ENCODE data around the gene WBP1L. TPM values are rescaled to one million over a fixed set of nuclear protein-coding genes. Genes with fewer than 3 reads are reported as not detected.

The WBP1L gene
- polyA plus RNA-seq, 1 experiment: 27.6 TPM

- DNase-seq (ENCODE audit: low read depth, low spot score): no peak
- no peak overlapping the region for H3K27ac ChIP-seq (ENCODE audit: low read depth, low read length)
- no peaks in the 10 kb centered on the region for H3K9me3 ChIP-seq (ENCODE audit: control insufficient read depth, insufficient read depth, low read length)
- no peak overlapping the region for H3K4me3 ChIP-seq (ENCODE audit: low read depth, low read length)
- TF ChIP-seq CTCF (IDR thresholded peaks at IDR 0.05; ENCODE audit: low read depth, low read length): no peak
- CTCF ChIA-PET: interaction anchor here (0.7 kb wide), 1 partner anchor 295 kb away, joined by 4 read pairs; no protein-coding TSS in a partner anchor
- no peaks in the 10 kb centered on the region for H3K27me3 ChIP-seq (ENCODE audit: control insufficient read depth, insufficient read depth, low read length)
- POLR2A ChIA-PET: no interaction called here
These were observed 15.9 kb downstream of the WBP1L start for GRCh38 chr10:102759497-102760210.

- no peak for DNase-seq (ENCODE audit: low read depth, low spot score)
- no peak for TF ChIP-seq CTCF (IDR thresholded peaks at IDR 0.05; ENCODE audit: low read depth, low read length)
- no peaks in the 10 kb centered on the region for H3K27me3 ChIP-seq (ENCODE audit: control insufficient read depth, insufficient read depth, low read length)
- H3K4me3 ChIP-seq (ENCODE audit: low read depth, low read length): no peak overlapping the region
- H3K27ac ChIP-seq (ENCODE audit: low read depth, low read length): no peak overlapping the region
- CTCF ChIA-PET: interaction anchor here (0.7 to 3.1 kb wide), 2 partner anchors 8 to 9 kb away, joined by 4 to 27 read pairs; no protein-coding TSS in a partner anchor
- H3K9me3 ChIP-seq (ENCODE audit: control insufficient read depth, insufficient read depth, low read length): no peaks in the 10 kb centered on the region
- POLR2A ChIA-PET: no interaction called here
These were observed 18.2 kb downstream of the WBP1L start for GRCh38 chr10:102761981-102762380.

GRCh38 chr10:102762401-102763015 is 18.8 kb downstream of the WBP1L start:
- ChIA-PET CTCF (interaction anchor here (3.1 kb wide), 1 partner anchor 9 kb away, joined by 27 read pairs; no protein-coding TSS in a partner anchor), POLR2A (interaction anchor here (0.7 kb wide), 1 partner anchor 648 kb away, joined by 5 read pairs; no protein-coding TSS in a partner anchor)
- Histone ChIP-seq H3K4me3 (ENCODE audit: low read depth, low read length) (no peak overlapping the region), H3K27me3 (ENCODE audit: control insufficient read depth, insufficient read depth, low read length) (no peaks in the 10 kb centered on the region), H3K9me3 (ENCODE audit: control insufficient read depth, insufficient read depth, low read length) (no peaks in the 10 kb centered on the region), H3K27ac (ENCODE audit: low read depth, low read length) (no peak overlapping the region)
- TF ChIP-seq CTCF (IDR thresholded peaks at IDR 0.05; ENCODE audit: low read depth, low read length): no peak
- DNase-seq (ENCODE audit: low read depth, low spot score): no peak

DNA sequence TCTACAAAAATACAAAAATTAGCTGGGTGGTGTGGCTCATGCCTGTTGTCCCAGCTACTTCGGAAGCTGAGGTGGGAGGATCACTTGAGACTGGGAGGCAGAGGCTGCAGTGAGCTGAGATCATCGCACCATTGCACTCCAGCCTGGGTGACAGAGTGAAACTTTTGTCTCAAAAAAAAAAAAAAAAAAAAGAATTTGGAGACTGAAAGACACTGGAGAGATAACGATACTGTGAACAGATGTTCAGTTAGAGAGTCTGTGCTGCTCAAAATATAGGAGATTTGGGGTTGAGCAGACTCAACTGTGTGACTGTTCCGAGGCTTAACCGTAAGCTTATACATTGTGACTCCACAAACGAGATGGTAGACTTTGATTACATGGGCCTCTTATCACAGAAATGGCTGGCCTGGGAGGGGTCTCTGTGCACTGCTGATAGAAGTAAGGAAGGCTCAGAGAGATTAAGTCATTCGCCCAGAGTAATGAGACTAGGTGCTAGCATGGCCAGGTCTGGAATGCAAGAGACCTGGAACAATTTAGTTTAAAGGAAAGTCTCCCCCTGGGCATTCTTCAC is 19.4 kb downstream of the WBP1L start:
- ChIA-PET POLR2A (interaction anchor here (0.7 kb wide), 2 partner anchors 649 to 1314 kb away, joined by 5 read pairs; no protein-coding TSS in a partner anchor), CTCF (interaction anchor here (3.1 kb wide), 1 partner anchor 10 kb away, joined by 27 read pairs; no protein-coding TSS in a partner anchor)
- Histone ChIP-seq H3K27ac (ENCODE audit: low read depth, low read length) (no peak overlapping the region), H3K4me3 (ENCODE audit: low read depth, low read length) (no peak overlapping the region), H3K9me3 (ENCODE audit: control insufficient read depth, insufficient read depth, low read length) (no peaks in the 10 kb centered on the region), H3K27me3 (ENCODE audit: control insufficient read depth, insufficient read depth, low read length) (no peaks in the 10 kb centered on the region)
- DNase-seq (ENCODE audit: low read depth, low spot score): no peak
- no peak for TF ChIP-seq CTCF (IDR thresholded peaks at IDR 0.05; ENCODE audit: low read depth, low read length)
